ENCODE data around the gene SREBF1.

SREBF1 gene

DNA sequence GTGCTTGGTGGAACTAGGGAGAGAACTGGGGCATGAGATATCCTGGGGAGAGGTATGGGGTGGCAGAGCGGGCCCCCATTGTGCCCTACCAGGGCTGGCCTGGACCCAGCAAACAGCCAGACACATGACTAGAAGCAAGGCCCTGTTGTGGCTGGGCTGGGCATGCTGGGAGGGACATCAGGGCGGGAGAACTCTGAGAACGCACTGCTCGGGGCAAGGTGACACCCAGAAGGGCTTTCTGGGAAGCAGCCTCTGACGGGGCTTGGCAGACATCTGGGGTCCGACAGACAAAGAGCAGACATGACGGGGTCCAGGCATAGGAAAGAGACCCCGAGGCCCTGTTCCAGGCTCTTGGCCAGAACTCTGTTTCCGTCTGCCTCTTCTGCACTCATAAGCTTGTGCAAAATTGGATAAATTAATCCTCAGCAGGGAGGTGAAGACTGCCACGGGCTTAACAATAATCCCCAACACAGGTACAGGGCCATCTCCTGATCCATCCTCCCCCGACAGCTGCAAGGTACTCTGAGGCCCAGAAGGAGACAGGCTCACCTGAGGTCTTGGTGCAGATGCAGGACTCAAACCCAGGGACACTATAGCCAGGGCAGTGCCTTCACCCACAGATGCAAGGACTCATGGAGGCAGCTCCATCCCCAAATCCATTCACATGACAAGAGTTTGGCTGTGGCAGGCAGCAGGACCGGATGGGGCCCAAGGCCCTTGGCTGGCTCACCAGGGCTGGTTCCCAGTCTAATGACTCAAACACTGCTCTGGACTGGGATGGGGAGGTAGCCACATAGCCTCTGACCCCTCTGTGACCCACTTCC lies 5.4 kb downstream of the SREBF1 start:
- no peak for DNase-seq (ENCODE audit: low read depth)
- TF ChIP-seq, protein P1, sequence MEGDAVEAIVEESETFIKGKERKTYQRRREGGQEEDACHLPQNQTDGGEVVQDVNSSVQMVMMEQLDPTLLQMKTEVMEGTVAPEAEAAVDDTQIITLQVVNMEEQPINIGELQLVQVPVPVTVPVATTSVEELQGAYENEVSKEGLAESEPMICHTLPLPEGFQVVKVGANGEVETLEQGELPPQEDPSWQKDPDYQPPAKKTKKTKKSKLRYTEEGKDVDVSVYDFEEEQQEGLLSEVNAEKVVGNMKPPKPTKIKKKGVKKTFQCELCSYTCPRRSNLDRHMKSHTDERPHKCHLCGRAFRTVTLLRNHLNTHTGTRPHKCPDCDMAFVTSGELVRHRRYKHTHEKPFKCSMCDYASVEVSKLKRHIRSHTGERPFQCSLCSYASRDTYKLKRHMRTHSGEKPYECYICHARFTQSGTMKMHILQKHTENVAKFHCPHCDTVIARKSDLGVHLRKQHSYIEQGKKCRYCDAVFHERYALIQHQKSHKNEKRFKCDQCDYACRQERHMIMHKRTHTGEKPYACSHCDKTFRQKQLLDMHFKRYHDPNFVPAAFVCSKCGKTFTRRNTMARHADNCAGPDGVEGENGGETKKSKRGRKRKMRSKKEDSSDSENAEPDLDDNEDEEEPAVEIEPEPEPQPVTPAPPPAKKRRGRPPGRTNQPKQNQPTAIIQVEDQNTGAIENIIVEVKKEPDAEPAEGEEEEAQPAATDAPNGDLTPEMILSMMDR (IDR thresholded peaks at IDR 0.05; ENCODE audit: control insufficient read depth, extremely low read depth, insufficient read depth): no peak
- no peak overlapping the region for H3K4me3 ChIP-seq (ENCODE audit: low read depth, low read length)

DNA sequence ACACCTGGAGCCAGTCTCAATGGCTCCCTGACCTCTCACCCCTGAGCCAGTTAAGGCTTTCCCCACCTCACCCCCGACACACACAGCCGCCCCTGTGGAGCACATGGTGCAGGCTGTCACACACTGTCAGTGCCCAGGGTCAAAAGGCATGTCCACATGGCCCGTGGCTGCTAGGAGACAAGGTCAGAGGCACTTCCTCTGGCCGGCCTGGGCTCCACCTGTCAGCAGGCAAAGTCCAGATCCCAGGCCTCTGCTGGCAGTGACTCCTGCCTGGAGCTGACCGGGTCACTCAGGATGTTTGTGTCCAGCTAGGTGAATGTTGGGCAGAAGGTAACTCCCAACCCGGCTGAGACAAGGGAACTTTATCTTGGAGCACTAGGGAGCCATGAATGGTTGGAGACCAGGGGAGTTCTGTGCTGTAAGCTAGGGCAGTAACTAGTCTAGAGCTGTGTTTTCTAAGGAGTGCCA lies 6.0 kb downstream of the SREBF1 start:
- H3K4me3 ChIP-seq (ENCODE audit: low read depth, low read length): no peak overlapping the region
- DNase-seq (ENCODE audit: low read depth): no peak
- TF ChIP-seq, protein P1 (IDR thresholded peaks at IDR 0.05; ENCODE audit: control insufficient read depth, extremely low read depth, insufficient read depth): no peak

DNA sequence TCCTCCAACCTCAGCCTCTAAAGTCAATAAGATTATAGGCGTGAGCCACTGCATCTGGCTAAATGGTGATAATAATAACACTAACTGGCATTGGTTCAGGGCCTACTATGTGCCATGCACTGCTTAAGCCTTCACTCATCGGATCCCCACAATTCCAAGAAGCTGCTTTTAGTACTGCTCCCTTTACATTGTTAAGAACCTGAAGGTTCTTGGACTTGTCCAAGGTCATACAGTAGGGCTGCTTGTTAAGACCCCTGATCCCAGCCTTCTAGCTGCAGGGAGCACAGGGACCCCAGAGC lies 6.6 kb downstream of the SREBF1 start:
- H3K4me3 ChIP-seq (ENCODE audit: low read depth, low read length): no peak overlapping the region
- TF ChIP-seq, protein P1 (IDR thresholded peaks at IDR 0.05; ENCODE audit: control insufficient read depth, extremely low read depth, insufficient read depth): no peak
- DNase-seq (ENCODE audit: low read depth): no peak

DNA sequence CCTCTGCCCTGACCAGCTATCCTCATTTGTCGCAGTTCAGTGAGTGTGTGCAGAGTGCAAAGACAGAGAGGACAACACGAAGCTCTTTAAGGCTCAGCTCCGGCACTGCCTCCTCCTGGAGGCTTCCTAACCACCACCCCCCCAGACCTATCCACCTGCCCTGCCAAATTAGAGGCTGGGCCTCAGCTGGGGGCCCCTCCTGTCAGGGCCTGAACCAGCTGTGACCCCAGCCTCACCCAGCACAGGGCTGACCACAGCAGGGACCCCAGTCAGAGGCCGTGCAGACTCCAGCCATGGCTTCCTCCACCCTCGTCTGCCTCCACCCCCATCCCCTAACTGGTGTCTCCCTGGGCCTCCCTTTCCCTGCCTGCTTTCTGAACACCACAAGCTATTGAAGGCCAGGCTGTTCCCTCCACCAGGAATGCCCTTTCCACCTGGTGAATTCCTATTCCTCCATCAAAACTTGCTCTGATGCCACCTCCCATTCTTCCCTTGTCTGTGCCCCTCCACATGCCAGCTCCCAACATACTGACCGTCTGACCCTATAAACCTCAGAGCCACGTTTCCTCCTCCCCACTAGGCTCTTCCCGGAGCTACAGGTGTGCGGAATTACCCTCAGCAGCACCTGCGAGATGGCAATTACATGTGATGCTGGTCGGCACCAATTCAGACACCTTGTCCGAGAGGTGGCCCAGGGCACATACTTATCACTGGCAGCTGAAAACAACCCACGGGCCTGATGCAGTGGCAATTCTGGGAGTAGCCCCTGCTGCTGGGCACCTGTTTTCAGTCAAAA lies 8.8 kb downstream of the SREBF1 start:
- no peak overlapping the region for H3K4me3 ChIP-seq (ENCODE audit: low read depth, low read length)
- TF ChIP-seq, protein P1 (IDR thresholded peaks at IDR 0.05; ENCODE audit: control insufficient read depth, extremely low read depth, insufficient read depth): no peak
- no peak for DNase-seq (ENCODE audit: low read depth)

DNA sequence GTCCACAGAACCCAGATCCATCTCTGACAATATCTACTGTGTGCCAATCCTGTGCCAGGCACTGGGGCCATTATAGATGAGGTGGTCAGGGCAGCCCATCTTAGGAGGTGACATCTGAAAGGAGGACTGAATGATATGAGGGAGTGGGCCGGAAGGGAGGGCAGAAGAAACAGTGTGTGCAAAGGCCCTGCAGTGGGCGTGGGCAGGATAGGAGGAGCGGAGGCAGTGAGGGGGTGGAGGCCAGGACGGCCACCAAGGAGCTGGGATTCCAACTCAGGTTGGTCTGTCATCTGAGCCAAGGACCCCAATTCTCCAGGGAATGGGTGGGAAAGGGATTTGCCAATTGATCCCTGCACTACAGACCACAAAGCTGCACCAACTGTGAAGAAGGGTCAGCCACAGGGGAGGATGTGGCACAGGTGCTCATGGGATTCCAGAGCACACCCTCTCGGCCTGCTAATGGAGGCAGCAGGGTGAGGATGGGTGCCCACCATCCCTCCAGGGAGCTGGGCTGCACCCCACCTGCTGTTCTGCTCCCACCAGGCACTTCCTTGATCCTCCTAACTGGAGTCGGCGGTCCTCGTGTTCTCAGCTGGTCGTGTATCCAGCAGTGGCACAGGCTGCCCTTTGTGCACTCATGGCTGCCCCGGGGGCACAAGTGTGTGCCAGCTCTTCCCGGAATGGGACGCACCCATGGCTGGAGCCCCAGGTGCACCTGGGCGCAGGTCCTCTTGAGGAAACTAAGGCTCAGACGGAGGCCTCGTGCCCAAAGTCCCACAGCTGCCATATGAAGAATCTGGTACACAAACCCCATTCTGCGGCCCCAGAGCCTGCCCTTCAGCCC lies 9.6 kb downstream of the SREBF1 start:
- H3K4me3 ChIP-seq (ENCODE audit: low read depth, low read length): no peak overlapping the region
- no peak for DNase-seq (ENCODE audit: low read depth)
- TF ChIP-seq, protein P1 (IDR thresholded peaks at IDR 0.05; ENCODE audit: control insufficient read depth, extremely low read depth, insufficient read depth): no peak

DNA sequence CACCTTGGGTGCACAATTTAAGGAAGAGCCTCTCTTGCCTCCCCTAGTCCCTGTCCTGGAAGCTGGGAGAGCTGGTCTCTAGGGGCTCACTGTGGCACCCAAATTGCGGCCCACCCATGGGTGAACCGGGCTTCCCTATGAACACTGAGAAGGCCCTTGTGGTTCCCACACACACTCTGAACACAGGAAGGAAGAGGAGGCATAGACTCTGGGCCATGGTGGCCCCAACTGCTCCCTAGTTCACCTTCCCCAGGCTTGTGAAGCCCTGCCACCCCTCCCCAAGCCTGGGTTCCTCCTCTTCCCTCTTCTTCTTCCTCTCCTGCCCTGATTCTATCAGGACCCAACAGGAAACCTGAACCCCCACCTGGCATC lies 10.5 kb downstream of the SREBF1 start:
- no peak overlapping the region for H3K4me3 ChIP-seq (ENCODE audit: low read depth, low read length)

More for the DNA sequence above, 10.5 kb downstream of the SREBF1 start:
- TF ChIP-seq, protein P1 (IDR thresholded peaks at IDR 0.05; ENCODE audit: control insufficient read depth, extremely low read depth, insufficient read depth): no peak
- DNase-seq (ENCODE audit: low read depth): no peak
